Ecto neural progenitor cell (in vitro differentiated cells): Measurements from ENCODE around the gene MAD2L1.

Source experiments
- DNase-seq: peaks from one replicate; pipeline ENCODE4 v3.0.0-alpha.2; 2018; ENCODE audit warnings: low spot score

Gene MAD2L1

DNA sequence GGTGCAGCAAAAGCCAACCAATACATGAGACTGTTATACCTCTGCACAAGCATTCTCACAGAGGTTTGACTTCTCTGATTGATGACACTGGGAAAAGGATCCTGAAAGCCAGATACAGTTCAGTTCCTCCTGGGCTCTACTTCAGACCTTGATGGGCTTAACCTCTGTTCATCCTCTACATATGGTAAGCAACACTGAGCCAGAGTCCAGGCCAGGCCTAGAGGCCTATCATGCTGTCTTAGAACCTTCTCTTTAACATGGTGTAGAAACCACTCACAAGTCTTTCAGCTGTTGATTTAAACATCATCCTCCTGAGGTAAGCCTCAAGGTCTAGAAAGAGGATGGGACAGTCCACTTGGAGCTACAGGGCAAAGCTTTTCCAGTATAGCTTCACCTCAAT lies 9.2 kb downstream of the MAD2L1 start:
- no peak for DNase-seq

DNA sequence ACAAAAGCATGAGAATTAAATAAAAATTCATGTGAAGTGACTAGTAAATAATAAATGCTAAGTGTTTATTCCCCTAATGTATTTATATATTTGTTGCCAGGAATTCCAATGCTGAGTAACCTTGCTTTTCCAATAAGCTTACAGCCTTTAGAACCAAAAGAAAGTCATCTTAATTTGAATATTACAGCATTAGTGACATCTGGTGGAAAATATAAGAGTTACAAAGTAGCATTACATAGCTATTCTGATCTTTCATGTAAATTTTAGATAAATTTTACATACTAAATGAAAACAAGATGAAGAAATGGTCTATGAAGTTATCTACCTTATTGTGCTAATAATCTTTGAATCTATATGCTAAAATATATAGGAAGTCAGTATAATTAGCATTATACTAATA lies 10.4 kb downstream of the MAD2L1 start:
- DNase-seq, result no peak

DNA sequence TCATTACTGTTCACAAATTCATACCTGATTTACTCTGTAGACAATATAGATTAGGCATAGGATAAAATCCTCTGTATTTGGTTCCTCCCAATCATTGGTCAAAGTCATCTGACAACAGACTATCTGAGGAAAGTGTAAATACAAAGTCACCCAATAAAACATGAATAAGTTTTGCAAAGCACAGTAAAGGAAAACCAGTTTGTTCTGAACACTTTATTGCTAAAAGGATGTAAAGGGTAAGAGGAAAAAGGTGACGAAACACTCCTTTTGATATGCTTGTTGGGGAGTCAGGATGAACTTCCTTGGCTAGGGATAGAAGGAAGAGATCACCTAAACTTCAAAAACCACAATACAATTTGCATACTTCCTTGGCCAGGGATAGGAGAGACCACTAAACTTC lies 10.9 kb downstream of the MAD2L1 start:
- no peak for DNase-seq

GRCh38 chr4:120055162-120055561 lies 11.5 kb downstream of the MAD2L1 start:
- DNase-seq, result no peak

DNA sequence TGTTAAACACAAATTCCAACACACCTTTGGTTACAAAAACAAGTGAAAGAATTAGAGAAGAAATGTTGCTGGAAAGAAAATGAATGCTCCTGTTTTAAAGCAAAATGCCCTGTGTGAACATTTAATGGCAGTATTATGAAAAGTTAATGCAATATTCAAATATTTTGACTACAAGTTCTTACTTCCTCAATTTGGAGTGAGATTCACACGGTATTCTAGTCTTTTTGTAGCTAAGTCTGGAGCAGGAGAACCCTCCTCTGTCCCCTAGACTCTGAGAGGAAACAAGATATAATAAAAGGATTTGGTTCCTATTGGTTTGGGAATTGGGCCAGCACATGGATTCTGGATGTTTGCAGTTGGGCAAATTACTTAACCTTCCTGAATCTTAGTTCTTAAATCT lies 12.7 kb downstream of the MAD2L1 start:
- no peak for DNase-seq

DNA sequence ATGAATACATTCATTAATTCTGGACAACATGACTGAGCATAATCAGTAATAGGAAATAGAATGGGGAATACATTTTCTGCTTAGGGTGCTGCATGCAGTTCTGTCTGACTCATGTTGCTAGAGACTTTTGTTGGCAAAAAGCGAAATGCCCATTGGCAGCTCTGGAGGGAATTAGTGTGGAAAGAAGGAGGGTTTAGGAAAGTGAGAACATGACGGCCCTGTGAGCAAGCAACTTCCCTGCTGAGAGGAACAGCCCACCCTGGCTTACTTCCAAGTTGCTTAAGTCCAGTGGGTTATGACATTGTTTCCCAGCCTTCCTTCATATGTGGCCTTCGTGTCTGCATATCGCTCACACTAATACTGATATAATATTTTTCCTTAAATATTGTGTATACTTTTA lies 13.8 kb downstream of the MAD2L1 start:
- no peak for DNase-seq

DNA sequence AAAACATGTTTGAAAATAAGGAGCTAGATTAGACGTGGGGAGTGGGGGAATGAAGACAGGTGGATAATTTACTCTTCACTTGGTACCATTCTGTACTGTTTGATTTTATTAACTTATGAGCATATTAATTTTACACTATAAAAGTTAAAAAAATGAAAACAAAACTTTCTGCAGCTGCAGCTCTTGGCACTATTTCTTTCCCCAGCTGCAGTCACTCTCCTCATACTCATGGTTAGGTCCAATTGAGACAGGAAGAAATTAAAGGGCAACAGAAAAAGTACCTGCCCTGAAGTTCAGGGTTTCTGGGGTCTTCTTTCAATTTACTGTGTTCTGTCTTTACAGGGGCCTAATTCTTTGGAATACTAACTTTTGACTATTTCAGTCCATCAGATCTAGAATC lies 15.4 kb downstream of the MAD2L1 start:
- DNase-seq, result no peak

- DNase-seq, result peak; percentile 80
Observed at GRCh38 chr4:120049732-120050494, 16.7 kb downstream of the MAD2L1 start.

GRCh38 chr4:120043828-120044227 lies 22.8 kb downstream of the MAD2L1 start:
- DNase-seq, result no peak

- DNase-seq, result no peak
Observed at GRCh38 chr4:120037411-120037810, 29.2 kb downstream of the MAD2L1 start.

DNA sequence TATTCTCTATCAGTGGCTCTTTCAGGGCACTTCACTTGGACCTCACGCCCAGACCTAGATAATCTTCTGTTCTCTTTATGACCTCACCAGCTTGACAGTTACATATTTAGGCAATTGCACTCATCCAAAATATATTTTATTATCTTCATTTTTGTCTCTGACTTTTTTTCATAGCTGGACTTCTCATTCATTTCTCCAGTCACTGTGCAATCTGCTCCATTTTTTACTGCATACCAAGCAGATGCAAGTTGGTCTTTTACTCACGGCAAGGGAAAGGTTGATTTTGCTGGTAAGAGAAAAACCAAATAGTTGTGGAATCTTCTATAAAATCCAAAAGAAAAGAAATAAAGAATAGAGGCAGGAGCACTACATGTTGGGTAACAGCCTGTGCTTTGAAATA lies 31.7 kb downstream of the MAD2L1 start:
- DNase-seq, result no peak

GRCh38 chr4:120026853-120027252 lies 39.8 kb downstream of the MAD2L1 start:
- no peak for DNase-seq

GRCh38 chr4:120025516-120025915 lies 41.1 kb downstream of the MAD2L1 start:
- DNase-seq, result no peak

- no peak for DNase-seq
Observed at GRCh38 chr4:120018786-120019185, 47.9 kb downstream of the MAD2L1 start.

DNA sequence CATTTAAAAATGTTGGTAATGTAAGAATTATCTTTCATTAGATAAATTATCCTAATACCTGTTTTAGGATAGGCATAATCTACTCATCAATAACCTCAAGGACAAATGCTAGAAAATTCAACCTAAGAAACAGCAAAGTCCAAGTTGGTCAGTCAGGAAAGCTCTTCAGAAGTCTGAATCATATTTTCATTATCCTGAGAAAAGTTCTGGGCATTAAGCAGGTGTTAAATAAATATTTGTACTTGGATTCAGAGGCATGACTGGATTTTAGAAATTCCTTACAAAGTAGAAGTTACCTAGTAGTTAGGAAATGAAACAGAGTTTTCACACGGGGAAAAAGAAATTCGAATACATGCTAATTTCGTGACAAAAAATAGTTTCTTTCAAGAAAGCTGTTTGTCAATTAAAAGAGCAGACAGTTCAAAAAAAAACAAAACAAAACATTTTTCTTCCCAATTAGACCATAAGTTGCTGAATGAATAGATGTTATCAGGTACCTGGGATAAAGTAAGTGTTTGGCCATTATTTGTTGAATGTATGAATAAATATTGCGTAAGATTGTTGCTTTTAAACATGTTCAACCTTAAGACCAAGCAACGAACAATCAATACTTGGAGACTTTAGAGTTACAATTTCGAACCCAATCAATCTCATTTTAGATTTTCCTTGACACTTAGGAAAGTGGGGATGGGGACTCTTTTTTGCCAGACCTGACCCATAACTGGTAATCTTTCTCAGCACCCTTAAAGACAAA lies 48.5 kb downstream of the MAD2L1 start:
- no peak for DNase-seq

- no peak for DNase-seq
Observed at GRCh38 chr4:120011725-120012124, 54.9 kb downstream of the MAD2L1 start.

- DNase-seq, result no peak
Observed at GRCh38 chr4:120010646-120011045, 56.0 kb downstream of the MAD2L1 start.

GRCh38 chr4:120009731-120010130 lies 56.9 kb downstream of the MAD2L1 start:
- DNase-seq, result no peak

DNA sequence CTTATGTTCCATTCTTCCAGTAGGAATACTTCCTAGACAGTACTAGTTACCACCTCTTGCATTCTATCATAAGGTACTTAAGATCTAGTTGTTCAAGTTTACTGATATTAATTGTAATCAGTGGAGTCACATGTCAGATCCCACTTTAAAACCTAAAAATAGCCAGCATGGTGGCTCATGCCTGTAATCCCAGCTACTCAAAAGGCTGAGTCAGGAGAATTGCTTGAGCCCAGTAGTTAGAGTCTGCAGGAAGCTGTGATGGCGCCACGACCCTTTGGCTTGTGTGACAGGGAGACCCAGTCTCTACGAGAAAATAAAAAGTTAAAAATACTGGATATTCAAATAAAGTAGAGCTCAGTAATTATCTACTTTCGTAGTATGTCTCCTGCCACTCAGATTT lies 57.7 kb downstream of the MAD2L1 start:
- no peak for DNase-seq

DNA sequence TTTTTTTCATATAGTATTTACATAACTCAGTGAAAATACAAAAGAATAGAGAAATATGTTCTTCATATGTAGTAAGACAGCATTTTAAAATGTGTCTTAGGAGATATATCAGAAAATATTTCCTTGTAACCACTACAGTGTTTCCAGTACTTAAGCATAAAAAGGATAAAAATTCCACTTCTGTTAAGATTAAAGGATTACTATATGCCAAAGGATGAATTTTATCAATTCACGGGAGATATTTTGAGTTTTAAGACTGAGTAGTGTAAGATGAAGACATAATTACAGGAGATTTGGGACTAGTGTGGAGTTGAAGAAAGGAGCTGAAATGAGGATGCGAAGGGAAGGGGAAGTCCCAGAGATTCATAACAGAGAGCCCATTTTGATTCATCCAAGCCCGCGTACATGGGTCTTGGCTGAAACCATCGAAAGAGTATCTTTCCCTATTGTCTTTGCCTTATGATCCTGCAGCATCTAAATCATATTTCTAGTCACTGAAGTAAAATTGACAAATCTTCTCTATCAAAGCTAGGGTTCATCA lies 58.7 kb downstream of the MAD2L1 start:
- DNase-seq, result no peak

- no peak for DNase-seq
Observed at GRCh38 chr4:120007191-120007871, 59.3 kb downstream of the MAD2L1 start.
